HG03175 (cell line): ENCODE data around the gene MLPH.

Experiments used
- ATAC-seq: cut with Tn5 transposase; IDR thresholded peaks from one replicate; pipeline ENCODE4 v1.9.1; 2021; ENCODE audit warnings: mild to moderate bottlenecking, moderate library complexity; ENCODE audit not compliant: unreplicated experiment

Gene MLPH

GRCh38 chr2:237486819-237487448 lies at the start of gene MLPH:
Gene MLPH, plus strand, starts transcription at chr2:237487251. Its CDS starts 6,176 bp downstream, at chr2:237493427.
- ATAC-seq, result no peak

- ATAC-seq, result no peak
Measured at GRCh38 chr2:237437566-237437965, 49.5 kb upstream of the MLPH start.

- ATAC-seq, result no peak
Measured at GRCh38 chr2:237438080-237438940, 48.7 kb upstream of the MLPH start.

GRCh38 chr2:237440819-237441281 lies 46.2 kb upstream of the MLPH start:
- no peak for ATAC-seq

GRCh38 chr2:237441605-237442274 lies 45.3 kb upstream of the MLPH start:
- ATAC-seq, result no peak

GRCh38 chr2:237444071-237444470 lies 43.0 kb upstream of the MLPH start:
- ATAC-seq, result no peak

- no peak for ATAC-seq
Measured at GRCh38 chr2:237445611-237446337, 41.3 kb upstream of the MLPH start.

- no peak for ATAC-seq
Measured at GRCh38 chr2:237446338-237446665, 40.7 kb upstream of the MLPH start.

- no peak for ATAC-seq
Measured at GRCh38 chr2:237447496-237447895, 39.6 kb upstream of the MLPH start.

GRCh38 chr2:237448171-237448570 lies 38.9 kb upstream of the MLPH start:
- ATAC-seq, result no peak

- no peak for ATAC-seq
Measured at GRCh38 chr2:237448626-237449025, 38.4 kb upstream of the MLPH start.

- no peak for ATAC-seq
Measured at GRCh38 chr2:237449193-237449881, 37.7 kb upstream of the MLPH start.

- ATAC-seq, result no peak
Measured at GRCh38 chr2:237450108-237450507, 36.9 kb upstream of the MLPH start.

GRCh38 chr2:237450583-237450982 lies 36.5 kb upstream of the MLPH start:
- ATAC-seq, result no peak

- no peak for ATAC-seq
Measured at GRCh38 chr2:237451643-237452469, 35.2 kb upstream of the MLPH start.

GRCh38 chr2:237452861-237453260 lies 34.2 kb upstream of the MLPH start:
- no peak for ATAC-seq

GRCh38 chr2:237453671-237454070 lies 33.4 kb upstream of the MLPH start:
- no peak for ATAC-seq

- ATAC-seq, result no peak
Measured at GRCh38 chr2:237455764-237456163, 31.3 kb upstream of the MLPH start.

- ATAC-seq, result no peak
Measured at GRCh38 chr2:237456200-237456843, 30.7 kb upstream of the MLPH start.
